ENCODE measurements around the gene STAU1. TPM values are rescaled to one million over a fixed set of nuclear protein-coding genes. Genes with fewer than 3 reads are reported as not detected.

The STAU1 gene
- total and polyA plus RNA-seq, 2 of the 13 experiments (the other 11 are each of a cell fraction or from before 2014, with no cell fraction given), result 119 to 133 TPM

GRCh38 chr20:49161428-49162152 lies 26.5 kb downstream of the STAU1 start (continued):
- TF ChIP-seq SP5 (CRISPR knock-in tag; IDR thresholded peaks at IDR 0.05; ENCODE audit: borderline replicate concordance, low read depth), result 0 out of 2 replicates have a peak, but pooled peaks have one; percentile 7
- no peak for TF ChIP-seq HOXA5 (CRISPR knock-in tag; IDR thresholded peaks at IDR 0.05)
- peak in 1 of 2 experiments; percentile 14; a peak in 1 of 4 replicates for TF ChIP-seq KLF16 (CRISPR knock-in tag; IDR thresholded peaks at IDR 0.05)
- no peak for TF ChIP-seq GTF3A (CRISPR knock-in tag; conservative IDR thresholded peaks at IDR 0.05)
- no peak for TF ChIP-seq XBP1 (CRISPR knock-in tag; IDR thresholded peaks at IDR 0.05)
- no peak for TF ChIP-seq BCLAF1 (IDR thresholded peaks at IDR 0.05)
- no peak for TF ChIP-seq CREM (IDR thresholded peaks at IDR 0.05)
- TF ChIP-seq CREM (CRISPR knock-in tag; IDR thresholded peaks at IDR 0.05), result no peak
- no peak for TF ChIP-seq KDM5B (CRISPR knock-in tag; IDR thresholded peaks at IDR 0.05; ENCODE audit: borderline replicate concordance)
- TF ChIP-seq ZNF337 (CRISPR knock-in tag; IDR thresholded peaks at IDR 0.05; ENCODE audit: borderline replicate concordance, low read depth), result peak; percentile 87; the same call in 1 of the 2 replicates
- TF ChIP-seq HNF4A (CRISPR knock-in tag; IDR thresholded peaks at IDR 0.05), result peak; percentile 68
- no peak for TF ChIP-seq AKAP8 (CRISPR knock-in tag; IDR thresholded peaks at IDR 0.05)
- TF ChIP-seq SRSF1 (optimal IDR thresholded peaks at IDR 0.05; ENCODE audit: low read depth, low read length), result no peak
- TF ChIP-seq AHDC1 (CRISPR knock-in tag; IDR thresholded peaks at IDR 0.05; ENCODE audit: borderline replicate concordance), result no peak
- TF ChIP-seq XRCC5 (optimal IDR thresholded peaks at IDR 0.05; ENCODE audit: low read length), result no peak
- TF ChIP-seq HNRNPL (IDR thresholded peaks at IDR 0.05; ENCODE audit: low read depth, low read length), result no peak
- no peak for TF ChIP-seq ARNT (IDR thresholded peaks at IDR 0.05)
- no peak for TF ChIP-seq ZNF691 (CRISPR knock-in tag; IDR thresholded peaks at IDR 0.05; ENCODE audit: borderline replicate concordance, low read depth)
- TF ChIP-seq ZFYVE20 (CRISPR knock-in tag; IDR thresholded peaks at IDR 0.05; ENCODE audit: borderline replicate concordance, low read depth), result no peak
- no peak for TF ChIP-seq ZFP36 (IDR thresholded peaks at IDR 0.05; ENCODE audit: borderline replicate concordance, low read depth, low read length, partially characterized antibody)
- TF ChIP-seq CBX1 (IDR thresholded peaks at IDR 0.05; ENCODE audit: low read depth), result no peak
- no peak for TF ChIP-seq SETDB1 (CRISPR knock-in tag; IDR thresholded peaks at IDR 0.05; ENCODE audit: borderline replicate concordance)
